Vagina (tissue), 2 donors: Measurements from ENCODE around the gene ARHGEF12.

Experiments used
- POLR2A ChIP-seq, 2 donors: fragments of 450-650 bp; IDR thresholded peaks; one replicate each; pipeline ENCODE4 v1.6.1; 2017; ENCODE audit warnings: antibody characterized with exemption in 2 of 2, mild to moderate bottlenecking in 2 of 2, moderate library complexity in 2 of 2
- POLR2AphosphoS5 ChIP-seq, 2 donors: sonication (generic); formaldehyde crosslinking; IDR thresholded peaks; one replicate each; pipeline ENCODE4 v1.9.0; 2017; ENCODE audit warnings: antibody characterized with exemption in 2 of 2, mild to moderate bottlenecking in 2 of 2, low read depth in 1 of 2; ENCODE audit not compliant: insufficient read depth in 1 of 2
- TF ChIP-seq, protein P1 (sequence below), 3 experiments: fragments of 450-650 bp in 2 of 3; fragments of 200-600 bp in 1 of 3; sonication (generic) in 1 of 3; IDR thresholded peaks; one replicate each; pipeline ENCODE4 v1.5.1; 2017 to 2019; ENCODE audit warnings: antibody characterized with exemption in 3 of 3, mild to moderate bottlenecking in 2 of 3, moderate library complexity in 2 of 3

DNA sequence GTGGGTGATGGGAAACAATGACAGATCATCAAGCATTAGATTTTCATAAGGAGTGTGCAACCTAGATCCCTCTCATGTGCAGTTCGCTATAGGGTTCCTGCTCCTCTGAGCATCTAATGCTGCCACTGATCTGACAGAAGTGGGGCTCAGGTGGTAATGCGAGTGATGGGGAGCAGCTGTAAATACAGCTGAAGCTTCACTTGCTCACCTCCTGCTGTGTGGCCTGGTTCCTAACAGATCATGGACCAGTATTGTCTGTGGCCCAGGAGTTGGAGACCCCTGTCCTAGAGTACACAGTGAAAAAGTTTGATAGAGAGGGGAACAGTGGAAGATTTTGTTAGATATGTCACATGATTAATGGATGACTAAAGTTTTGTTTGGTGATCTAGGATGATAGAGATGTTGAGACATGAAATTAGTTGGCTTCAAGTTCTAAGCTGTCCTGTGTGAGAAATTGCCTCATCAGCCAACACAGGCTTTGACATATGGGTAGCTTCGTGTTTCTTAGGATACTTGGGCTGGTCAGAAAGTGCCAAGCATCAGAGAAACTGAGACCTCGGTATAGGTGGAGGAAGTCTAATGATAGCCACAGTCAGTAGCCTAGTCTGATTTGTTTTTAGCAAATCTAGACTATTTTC, 47.4 kb downstream of the ARHGEF12 start:
- TF ChIP-seq, protein P1, sequence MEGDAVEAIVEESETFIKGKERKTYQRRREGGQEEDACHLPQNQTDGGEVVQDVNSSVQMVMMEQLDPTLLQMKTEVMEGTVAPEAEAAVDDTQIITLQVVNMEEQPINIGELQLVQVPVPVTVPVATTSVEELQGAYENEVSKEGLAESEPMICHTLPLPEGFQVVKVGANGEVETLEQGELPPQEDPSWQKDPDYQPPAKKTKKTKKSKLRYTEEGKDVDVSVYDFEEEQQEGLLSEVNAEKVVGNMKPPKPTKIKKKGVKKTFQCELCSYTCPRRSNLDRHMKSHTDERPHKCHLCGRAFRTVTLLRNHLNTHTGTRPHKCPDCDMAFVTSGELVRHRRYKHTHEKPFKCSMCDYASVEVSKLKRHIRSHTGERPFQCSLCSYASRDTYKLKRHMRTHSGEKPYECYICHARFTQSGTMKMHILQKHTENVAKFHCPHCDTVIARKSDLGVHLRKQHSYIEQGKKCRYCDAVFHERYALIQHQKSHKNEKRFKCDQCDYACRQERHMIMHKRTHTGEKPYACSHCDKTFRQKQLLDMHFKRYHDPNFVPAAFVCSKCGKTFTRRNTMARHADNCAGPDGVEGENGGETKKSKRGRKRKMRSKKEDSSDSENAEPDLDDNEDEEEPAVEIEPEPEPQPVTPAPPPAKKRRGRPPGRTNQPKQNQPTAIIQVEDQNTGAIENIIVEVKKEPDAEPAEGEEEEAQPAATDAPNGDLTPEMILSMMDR (IDR thresholded peaks at IDR 0.05), result no peak
- TF ChIP-seq POLR2A (IDR thresholded peaks at IDR 0.05) (no peak), POLR2AphosphoS5 (IDR thresholded peaks at IDR 0.05; ENCODE audit: insufficient read depth in 1 of 2, low read depth in 1 of 2) (no peak)
